Measurements from ENCODE around the gene COL7A1.

GRCh38 chr3:48629894-48630293 lies 34.8 kb upstream of the COL7A1 start:
- TF ChIP-seq CEBPB (IDR thresholded peaks at IDR 0.05) (no peak), RAD21 (IDR thresholded peaks at IDR 0.05; ENCODE audit: low read depth) (no peak), USF1 (IDR thresholded peaks at IDR 0.05) (no peak), EP300 (IDR thresholded peaks at IDR 0.05; ENCODE audit: borderline replicate concordance) (no peak), MAX (IDR thresholded peaks at IDR 0.05) (no peak)
